Suppressor macrophage treated with lipopolysaccharide for 1 hour (primary cell): ENCODE measurements around the gene COL17A1.

ENCODE experiments used
- DNase-seq, 3 donors: peaks; one replicate each; pipeline ENCODE4 v3.0.0-alpha.2; 2020 to 2022

COL17A1 gene

DNA sequence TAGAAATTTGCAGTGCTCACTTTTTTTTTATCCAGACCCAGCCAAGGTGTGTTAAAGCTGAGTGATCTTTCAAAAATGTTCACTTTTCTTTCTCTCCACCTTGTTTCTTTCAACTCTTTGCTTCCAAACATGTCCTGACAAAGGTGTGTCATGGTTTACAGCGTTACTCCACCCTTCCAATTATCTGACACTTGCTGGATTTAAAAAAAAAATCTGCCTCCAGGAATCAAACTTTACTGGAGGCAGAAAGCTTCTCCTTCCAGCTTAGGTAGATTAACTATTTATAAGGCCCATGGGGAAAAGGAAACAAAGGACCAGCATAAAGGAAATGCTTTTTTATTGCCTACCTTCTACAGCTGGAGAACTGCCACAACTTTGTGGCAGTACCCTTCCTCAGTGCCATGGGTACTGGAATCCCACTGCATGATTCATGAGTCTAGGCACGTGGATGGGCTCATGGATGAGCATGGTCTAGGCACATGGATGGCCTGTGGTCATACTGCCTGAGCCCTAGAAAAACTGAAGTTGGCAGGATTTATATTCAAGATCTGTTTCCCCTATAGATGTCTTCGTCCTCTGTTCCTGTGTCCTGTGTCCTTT, at the start of gene COL17A1:
COL17A1 (minus strand) TSS at position 80 of the 600 bp plus-strand sequence. CDS start 5,207 bp downstream, outside the sequence.
- no peak for DNase-seq

DNA sequence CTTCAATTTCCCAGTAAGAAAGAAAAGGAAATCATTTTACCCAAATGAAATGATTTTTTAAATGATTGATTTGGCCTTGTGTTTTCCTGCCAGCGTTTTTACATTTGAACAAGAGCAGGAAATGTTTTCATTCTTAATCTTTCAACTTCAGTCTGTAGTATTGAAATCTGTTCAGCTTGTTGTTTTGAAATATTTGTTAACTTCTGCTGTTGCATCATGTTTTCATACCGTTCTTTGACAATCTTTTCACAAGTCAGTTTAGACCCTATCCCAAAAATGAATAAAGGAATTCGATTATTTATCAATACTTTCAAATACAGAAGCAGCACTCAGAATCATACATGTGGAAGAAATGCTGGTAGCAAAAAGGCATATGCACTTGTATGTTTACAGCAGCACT, 44.4 kb upstream of the COL17A1 start:
- peak in 1 of 3 donors; percentile 8 for DNase-seq

DNA sequence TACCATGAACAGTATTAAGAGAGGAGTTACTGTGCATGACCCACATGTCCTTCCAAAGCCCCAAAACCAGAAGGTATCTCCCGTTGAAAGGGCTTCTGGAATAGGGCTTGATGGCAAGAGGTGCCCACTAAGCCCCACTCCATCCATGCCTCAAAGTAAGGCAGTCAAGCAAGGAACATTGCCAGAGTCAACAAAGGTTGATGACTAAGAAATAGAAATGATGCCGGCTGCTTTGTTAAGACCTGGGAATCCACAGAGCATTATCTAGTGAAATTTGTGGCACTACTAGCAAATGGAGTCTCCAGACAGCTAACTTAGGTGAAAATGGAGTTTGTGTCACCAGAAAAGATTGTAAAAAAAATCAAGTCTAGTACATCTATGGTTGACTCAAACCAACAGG, 42.5 kb upstream of the COL17A1 start:
- no peak for DNase-seq

DNA sequence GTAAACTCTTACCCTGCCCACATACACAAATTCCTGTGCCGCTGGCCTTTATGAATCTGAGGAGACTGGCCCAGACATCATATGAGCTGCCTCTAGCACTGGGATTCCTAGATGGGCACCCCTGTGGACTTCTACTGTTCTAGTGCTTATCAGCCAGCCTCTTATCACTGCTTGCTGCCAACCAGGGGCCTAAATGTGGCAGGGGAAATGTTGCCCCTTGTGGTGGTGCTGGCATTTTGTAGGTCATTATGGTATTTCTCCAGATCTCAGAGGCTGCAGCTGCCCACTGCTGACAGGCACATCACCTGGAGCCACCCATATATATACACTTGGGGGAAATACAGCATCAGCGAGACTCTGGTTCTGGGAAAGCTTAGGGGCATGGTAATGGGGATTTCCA, 41.7 kb upstream of the COL17A1 start:
- peak in 1 of 3 donors; percentile 18 for DNase-seq

DNA sequence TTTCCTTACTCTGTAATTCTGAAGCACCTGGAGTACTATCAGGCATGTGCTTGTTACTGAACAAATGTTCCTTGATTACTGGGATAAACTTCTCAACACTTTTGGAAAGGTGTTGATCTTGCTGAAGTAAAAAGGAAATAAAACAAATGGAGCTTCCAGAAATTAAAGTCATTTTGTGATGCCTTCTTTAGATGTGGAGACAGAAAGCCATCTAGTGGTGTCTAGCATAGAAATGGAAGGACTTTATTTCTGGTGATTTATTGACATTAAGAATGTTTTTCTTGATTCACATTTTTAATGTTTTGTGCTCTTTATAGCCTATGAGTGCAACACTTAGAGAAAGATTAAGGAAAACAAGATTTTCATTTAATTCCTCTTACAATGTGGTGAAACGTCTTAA, 37.7 kb upstream of the COL17A1 start:
- DNase-seq, result peak; percentile 13 to 33 (median 25)

DNA sequence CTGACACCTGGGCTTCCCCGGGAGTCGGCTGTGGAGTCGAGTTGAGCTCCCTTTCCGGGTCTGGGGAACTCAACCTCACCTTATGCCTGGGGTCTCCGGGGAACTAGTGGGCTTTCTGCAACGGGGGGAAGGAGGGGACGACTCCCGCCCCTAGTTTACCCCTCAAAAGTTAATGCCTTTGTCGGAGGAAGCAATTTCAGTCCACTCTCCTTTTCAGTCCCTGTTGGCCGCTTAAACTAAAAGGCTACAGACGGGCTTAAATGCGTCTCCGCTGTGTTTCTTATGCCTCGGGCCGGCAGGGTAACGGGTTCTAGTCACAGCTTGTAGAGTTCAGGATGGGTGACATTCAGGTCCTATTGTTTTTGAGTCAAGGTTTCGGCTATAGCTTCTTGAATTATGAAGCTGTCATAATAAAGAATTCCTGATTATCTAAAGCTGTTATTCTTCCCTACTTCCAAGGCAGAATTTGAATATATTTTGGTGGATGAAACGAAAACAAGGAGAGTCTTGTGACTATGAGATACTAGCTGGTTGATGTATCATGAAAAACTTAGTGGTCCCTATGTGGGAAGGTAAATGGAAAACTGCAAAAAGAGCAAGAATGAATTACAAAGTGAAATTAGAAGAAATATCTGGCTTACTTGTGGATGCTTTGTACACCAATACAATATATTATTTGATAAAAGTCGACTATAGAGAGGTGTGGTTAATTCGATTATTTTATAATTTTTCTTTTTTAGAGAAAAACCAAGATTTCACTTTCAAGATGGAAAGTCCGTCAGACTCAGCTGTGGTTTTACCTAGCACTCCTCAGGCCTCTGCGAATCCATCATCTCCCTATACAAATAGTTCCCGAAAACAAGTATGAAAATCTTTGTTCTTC, 36.8 kb upstream of the COL17A1 start:
- DNase-seq, result peak; percentile 39 to 43 (median 40)

DNA sequence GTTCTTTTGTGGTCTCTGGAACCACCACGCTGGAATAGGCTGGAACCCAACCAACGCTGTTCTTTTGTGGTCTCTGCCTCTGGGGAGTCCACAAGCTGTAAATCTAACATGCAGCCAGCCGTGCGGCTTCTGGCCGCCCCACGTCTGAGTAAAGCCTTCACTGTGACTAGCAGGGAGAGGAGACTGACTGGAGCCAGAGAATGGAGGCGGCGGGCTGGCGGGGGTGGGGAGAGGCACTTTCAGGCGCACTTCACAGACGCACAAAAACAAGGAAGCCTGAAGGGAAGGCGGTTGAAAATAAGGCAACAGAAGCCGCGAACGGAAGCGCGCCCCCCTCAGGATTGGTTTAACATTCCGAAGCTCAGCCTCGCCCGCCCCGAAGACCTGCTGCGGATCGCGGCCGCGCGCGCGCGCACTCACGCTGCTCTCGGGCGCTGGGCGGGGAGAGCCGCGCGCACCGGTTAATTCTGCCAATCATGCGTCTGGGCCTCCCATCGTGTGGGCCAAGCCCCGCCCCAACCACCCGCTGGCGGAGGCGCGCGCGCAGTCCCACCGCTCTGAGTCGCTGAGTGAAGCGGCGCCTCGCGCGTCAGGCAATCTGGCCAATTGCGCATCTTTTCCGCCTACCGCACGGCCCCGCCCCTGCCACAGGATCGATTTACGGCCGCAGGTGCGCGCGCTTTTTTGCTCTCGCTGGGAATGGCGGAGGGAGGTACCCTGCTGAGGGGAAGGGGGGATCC, 36.0 kb upstream of the COL17A1 start, which contains the start of gene SFR1:
SFR1 (plus strand) TSS at position 687 of the 740 bp plus-strand sequence; CDS start at position 700, 13 bp downstream.
- DNase-seq, result peak; percentile 99

DNA sequence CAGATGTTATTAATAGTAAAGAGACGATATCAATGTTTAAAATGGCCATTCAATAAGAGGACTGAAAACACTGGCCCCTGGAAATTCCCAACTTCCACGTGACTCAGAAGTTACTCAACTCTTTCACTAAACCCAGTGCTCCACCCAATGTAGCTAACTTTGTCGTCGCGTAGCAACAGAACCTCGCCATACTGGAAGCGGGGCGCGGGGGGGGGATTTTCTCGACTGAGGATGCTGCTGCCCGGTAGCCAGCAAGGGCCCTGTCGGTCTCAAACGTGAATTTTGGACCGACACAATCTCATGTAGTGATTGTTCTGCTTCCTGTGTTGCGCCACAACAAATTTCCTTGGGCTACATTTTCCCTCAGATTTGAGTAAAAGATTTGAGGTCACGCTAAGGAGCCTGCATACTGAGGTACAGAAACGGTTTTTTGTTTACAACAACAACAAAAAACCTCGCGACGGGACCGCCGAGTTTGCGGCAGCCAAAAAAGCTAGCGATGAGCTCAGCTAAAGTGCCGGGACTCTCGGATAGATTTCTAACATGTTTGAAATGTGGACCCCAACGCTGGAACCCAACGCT, 35.3 kb upstream of the COL17A1 start:
- DNase-seq, result peak; percentile 95 to 98 (median 97)

DNA sequence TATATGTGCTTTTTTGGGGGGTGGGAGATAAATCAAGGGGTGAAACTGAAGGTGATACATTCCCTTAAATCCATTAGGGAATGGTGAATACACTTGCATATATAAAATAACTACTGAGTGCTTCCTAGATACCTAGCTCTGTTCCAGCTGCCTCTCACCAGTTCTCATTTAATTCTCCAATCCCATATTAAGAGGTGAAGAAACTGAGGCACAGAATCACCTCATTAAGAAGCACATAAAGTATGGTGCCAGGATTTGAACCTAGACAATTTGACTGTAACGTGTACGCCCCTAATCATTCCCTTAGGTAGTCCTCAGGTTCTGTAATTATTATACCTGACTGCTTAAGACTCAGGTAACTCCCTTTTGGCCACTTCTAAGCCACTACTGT, 34.8 kb upstream of the COL17A1 start:
- no peak for DNase-seq

DNA sequence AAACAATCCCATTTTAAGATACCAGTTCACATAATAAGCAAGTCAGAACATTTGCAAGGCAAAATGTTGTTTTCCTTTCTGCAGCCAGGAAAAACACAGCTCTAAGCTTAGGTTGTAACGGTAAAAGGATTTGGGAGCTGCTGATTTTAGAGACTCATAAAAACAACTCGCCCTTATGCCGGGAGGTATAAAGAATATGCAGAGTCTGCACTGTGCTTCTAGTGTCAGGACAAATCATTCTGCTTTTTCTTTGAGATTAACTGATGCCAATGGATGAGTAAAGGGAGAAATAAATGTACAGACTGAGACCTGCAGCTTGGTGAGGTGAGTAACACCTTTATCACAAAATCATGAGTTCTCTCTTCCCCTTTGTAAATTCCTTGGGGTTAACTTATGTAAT, 34.3 kb upstream of the COL17A1 start:
- DNase-seq, result peak in 2 of 3 donors; percentile 40 to 42

DNA sequence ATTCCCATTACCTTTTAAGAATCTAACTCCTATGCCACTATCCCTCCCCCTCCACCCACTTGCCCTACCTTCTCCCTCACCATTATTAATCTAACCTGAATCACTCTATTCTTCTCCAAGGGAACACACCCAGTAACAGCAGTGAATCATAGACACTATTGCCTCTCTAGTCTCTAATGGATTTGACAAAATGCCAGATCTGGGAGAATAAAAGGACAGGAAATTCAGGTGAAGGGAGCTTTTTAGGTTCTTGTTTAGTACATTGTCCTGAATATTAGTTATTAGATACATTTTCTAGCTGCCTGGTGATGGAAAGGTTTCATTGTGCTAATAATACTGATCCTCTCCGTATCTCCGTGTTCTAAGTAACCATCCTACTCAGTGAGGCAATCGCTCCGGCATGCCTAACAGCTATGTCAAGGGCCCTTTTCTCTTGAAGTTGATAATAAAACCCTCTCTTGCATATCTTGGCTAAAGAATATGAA, 32.2 kb upstream of the COL17A1 start:
- DNase-seq, result no peak

DNA sequence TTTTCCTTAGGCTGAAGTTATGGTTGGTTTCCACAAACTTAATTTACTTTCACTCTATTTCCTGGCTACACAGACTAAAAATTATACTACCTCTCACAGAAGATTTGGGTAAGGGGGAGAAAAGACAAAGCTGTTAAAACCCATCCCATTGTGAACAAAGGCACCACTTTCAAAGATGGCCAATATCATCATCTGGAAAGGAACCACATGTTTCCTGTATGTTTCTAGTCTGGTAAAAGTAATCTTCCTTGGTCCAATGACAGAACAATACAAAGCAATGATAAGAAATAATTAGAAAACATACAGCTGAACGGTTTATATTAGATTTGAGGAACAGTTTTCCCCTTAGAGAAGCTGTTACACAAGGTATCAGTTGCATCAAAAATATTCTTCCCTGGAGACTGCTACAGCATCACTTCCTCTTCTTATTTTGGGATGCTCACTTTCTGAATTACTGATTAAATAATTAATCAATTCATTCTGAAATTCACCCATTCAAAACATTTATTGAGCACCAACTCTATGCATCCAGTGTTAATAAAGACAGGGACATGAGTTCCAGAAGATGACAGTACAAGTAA, 27.8 kb upstream of the COL17A1 start:
- peak in 2 of 3 donors; percentile 7 to 26 for DNase-seq

DNA sequence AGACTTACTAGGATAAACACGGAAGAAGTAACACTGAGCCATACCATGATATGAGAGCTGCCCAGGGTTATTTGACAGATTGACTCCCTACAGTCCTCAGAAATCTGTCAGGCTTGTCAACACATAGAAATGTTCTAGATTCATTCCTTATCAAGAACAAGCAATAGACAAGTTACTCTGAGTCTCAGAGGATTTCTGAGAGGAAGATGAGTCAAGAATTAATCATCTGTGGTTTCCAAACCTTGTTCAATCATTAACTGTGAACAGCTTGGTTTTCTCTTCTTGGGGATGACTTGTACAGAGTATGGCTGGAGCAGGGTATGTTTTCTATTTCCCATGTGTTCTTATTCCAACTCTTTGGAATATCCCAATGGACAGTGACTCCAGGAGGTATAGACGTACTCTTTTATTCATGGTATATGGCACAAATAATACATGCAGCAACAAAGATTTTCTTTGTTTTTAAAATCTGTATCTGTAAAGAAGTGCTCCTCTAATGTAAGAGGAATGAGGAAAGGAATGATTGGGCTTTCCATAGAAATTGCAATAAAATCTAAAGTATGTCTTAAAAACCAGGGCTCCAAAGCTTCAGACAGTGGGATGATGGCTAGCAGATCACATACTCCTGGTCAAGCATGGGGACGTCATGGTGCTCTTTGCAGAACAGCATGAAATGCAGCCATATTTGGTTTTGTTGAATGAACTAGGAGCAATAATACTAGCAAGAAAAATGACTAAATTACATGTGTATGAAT, 24.4 kb upstream of the COL17A1 start:
- peak; percentile 45 to 90 (median 81) for DNase-seq

DNA sequence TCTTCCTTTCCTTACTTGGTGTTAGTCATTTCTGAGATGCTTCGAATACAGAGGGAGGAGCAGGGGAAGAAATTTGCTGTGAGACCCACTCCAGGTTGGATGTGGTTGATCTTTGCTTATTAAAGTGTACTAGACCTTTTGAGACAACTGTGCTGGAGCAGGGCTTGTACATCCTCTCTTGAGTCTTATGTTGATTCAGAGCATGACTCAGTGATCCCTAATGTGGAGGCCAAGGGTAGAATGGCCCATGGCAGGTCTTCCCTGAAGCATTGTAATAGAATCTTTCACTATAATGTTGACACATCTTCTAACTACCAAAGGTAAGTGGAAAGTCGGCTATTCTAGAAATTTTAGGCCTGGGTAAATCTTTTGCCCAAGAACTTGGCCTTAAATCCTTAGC, 19.2 kb upstream of the COL17A1 start:
- DNase-seq, result no peak

DNA sequence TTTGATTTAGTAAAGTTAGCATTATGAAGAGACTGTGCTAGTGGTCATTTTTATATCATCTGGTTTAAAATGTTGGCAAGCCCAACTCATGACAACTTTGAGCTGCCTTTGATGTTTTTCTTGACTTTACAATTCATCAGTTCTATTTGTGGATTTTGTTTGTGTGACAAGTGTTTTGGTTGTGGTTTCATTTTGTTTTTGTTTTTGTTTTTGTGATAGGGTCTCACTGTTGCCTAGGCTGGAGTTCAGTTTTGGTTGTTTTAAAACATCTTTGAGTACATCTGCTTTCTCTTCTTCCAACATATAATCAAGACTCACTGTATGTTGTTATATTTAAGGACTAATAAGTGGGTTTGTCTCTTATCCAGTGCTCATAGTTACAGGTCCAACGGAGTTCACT, 18.7 kb upstream of the COL17A1 start:
- DNase-seq, result no peak

DNA sequence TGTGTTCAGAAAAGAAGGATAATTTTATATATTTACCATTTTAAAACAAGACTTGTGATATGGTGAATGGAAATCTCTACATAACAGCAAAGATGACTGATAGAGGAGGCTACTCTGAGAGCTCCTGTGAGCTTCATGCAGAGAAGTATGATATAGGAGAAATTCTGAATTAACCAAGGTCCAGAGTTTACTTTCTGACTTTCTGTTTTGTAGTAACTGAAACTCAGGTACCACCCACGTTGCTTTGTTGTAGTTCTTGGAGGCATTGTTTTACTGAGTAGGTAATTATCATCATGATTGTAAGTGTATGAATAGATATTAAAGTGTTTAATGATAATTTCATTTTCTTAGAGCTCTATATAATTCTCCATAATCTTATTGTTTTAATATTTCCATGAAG, 18.3 kb upstream of the COL17A1 start:
- DNase-seq, result no peak

DNA sequence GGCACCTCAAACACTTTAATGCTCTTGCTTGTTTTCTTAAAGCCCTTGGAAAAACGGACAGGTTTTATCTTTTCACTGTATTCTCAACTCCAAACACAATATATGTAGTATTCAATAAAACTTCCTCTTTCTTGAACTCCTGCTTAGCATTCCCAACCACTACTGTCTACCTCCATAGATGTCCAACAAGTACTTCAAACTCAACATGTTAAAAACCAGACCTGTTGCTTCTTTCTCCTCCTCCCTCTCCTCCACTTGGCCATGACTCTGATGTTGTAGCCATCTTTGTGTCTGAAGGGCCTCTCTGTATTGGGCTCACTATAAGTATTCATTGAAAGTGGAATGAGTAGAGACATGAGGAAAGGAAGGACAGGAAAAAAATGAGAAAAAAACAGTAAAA, 16.2 kb upstream of the COL17A1 start:
- no peak for DNase-seq

DNA sequence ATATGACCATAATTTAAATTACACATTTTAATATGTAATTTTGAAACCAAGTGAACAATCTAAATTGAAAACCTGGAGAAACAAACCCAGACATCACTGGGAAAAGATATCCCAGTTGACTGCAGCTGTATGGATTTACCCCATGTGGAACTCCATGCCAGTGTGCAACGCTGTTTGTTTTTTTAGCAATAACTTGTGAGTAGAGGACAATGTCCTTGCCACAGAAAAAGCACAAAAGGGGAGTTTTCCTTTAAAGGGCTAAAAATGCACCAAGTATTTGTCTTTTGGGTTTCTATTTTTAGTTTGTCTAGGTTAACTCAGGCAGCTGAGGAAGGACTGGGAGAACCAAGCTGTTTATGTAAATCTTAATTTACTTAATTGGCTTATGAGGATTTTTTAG, 15.1 kb upstream of the COL17A1 start:
- no peak for DNase-seq

DNA sequence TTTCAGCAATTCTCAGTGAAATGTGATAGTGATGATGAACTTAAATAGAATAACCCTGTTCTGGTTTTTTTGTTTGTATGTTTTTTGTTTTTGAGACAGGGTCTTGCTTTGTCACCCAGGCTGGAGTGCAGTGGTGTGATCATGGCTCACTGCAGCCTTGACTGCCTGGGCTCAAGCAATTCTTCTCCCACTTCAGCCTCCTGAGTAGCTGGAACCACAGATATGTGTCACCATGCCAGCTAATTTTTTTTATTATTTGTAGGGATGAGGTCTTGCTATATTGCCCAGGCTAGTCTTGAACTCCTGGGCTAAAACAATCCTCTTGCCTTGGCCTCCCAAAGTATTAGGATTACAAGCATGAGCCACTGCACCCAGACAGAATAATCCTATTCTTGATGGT, 14.3 kb upstream of the COL17A1 start:
- no peak for DNase-seq

DNA sequence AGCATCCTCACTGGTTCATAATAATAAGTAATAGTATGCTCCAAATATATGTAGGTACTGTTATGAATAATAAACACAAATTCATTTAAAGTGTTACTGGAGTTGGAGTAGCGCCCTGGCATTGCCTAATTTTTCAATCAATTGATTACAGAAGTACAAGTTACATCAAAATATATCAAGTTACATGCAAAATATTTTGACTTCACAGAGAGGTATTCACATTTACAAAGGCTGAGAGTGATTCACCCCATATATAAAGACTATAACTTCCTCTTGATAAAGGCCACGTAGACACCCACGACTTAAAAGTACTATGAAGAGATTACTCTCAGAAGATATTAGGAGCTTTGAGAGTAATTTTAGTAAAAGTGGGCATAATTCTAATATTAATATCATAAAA, 13.6 kb upstream of the COL17A1 start:
- peak in 2 of 3 donors; percentile 4 to 32 for DNase-seq

DNA sequence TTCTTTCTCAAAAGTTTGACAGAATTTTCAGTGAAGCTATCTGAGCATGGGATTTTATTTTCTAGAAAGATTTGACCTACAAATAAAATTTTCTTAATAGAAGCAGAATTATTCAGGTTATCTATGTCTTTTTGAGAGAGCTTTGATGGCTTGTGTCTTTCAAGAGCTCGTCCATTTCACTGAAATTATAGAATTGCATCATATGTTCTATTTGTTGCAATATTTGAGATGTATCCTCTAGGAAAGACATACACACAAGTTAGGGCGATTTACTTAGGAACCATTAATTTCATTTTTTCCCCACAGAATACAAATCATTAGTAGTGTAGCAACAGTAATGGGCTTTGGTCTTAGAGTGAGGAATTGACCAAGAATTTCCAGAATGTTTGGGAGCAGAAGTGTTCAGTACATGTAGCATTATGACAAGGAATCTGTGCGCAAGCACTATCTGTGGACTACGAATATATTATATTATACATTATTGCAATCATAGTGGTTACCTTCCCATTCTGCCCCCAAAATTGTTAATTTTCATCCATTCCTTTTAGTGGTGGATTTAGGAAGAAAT, 12.8 kb upstream of the COL17A1 start:
- no peak for DNase-seq
